Tibial nerve (tissue), 4 donors: ENCODE results near the gene MSS51.

Experiments used
- CTCF ChIP-seq, 5 experiments: fragments of 200-600 bp in 3 of 5; fragments of 450-650 bp in 2 of 5; sonication (generic) in 3 of 5; IDR thresholded peaks; one replicate each; pipeline ENCODE4 v1.5.1; 2016 to 2019; ENCODE audit warnings: antibody characterized with exemption in 5 of 5, mild to moderate bottlenecking in 3 of 5, moderate library complexity in 2 of 5
- EP300 ChIP-seq, 2 donors: sonication (generic); formaldehyde crosslinking; IDR thresholded peaks; one replicate each; pipeline ENCODE4 v1.6.1; 2017; ENCODE audit warnings: antibody characterized with exemption in 2 of 2, mild to moderate bottlenecking in 1 of 2
- POLR2A ChIP-seq, 2 donors: fragments of 450-650 bp; IDR thresholded peaks; one replicate each; pipeline ENCODE4 v1.6.1; 2017; ENCODE audit warnings: antibody characterized with exemption in 2 of 2, mild to moderate bottlenecking in 2 of 2, moderate library complexity in 2 of 2

DNA sequence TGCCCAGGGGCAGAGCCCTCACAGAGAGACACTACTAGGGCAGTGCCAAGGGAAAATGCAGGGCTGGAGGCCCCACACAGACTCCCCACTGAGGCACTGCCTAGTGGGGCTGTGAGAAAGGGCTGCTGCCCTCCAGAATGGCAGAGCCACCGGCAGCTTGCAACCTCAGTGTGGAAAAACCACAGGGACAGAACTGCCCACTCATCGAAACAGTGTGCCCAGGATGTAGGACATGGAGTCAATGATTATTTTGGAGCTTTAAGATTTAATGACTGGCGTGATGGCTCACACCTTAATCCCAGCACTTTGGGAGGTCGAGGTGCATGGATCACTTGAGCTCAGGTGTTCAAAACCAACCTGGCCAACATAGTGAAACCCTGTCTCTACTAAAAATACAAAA lies 27.5 kb upstream of the MSS51 start:
- TF ChIP-seq CTCF (IDR thresholded peaks at IDR 0.05) (no peak), POLR2A (IDR thresholded peaks at IDR 0.05) (no peak), EP300 (IDR thresholded peaks at IDR 0.05) (no peak)
